Measurements from ENCODE around the gene NDC1. TPM values are rescaled to one million over a fixed set of nuclear protein-coding genes. Genes with fewer than 3 reads are reported as not detected.

NDC1 gene
- total and polyA plus RNA-seq, 2 donors (not counting 3 experiments of a cell fraction or from before 2014, with no cell fraction given), result 23.2 to 29.2 TPM

- dilution Hi-C loops (cut with MboI; ENCODE audit: extremely low pct_ligation_motif_present, low sequenced_read_pairs) (no loop called here), intact Hi-C loops (cut with micrococcal nuclease) (no loop called here)
- CTCF ChIA-PET, result interaction anchor here (1.1 to 6.6 kb wide), 3 partner anchors 9 kb away, joined by 6 to 61 read pairs (median 21); no protein-coding TSS in a partner anchor
- peaks cover 8% of the 10 kb centered on the region for H3K4me1 ChIP-seq (ENCODE audit: control insufficient read depth, extremely low read depth, insufficient read depth, low read length)
- no peaks in the 10 kb centered on the region for H3K27me3 ChIP-seq (ENCODE audit: control insufficient read depth in 2 of 2, insufficient read depth in 2 of 2, low read length in 2 of 2)
- no peak for FAIRE-seq
- H3K9ac ChIP-seq (replicated peaks; ENCODE audit: extremely low read depth, insufficient read depth, low read length), result no peak overlapping the region
- no peak overlapping the region for H3K4me2 ChIP-seq (ENCODE audit: insufficient read depth, low read length)
- POLR2A ChIA-PET, result interaction anchor here (0.7 kb wide), 1 partner anchor 317 kb away, joined by 7 read pairs; no protein-coding TSS in a partner anchor
- DNase-seq (ENCODE audit: low read depth, low spot score), result no peak
- H4K20me1 ChIP-seq (replicated peaks; ENCODE audit: control insufficient read depth, extremely low read depth, insufficient read depth, low read length), result no peaks in the 10 kb centered on the region
- BruUV-seq (replicated peaks), result no TSS peak
- H3K27ac ChIP-seq (ENCODE audit: insufficient read depth, low read depth, low read length), result no peak overlapping the region
- H3K79me2 ChIP-seq (ENCODE audit: control insufficient read depth, insufficient read depth, low read length), result no peaks in the 10 kb centered on the region
- no peaks in the 10 kb centered on the region for H3K9me1 ChIP-seq (replicated peaks; ENCODE audit: control insufficient read depth, extremely low read depth, insufficient read depth, low read length)
- H3K9me3 ChIP-seq (replicated peaks; ENCODE audit: control insufficient read depth, insufficient read depth, low read length), result no peaks in the 10 kb centered on the region
- H3K36me3 ChIP-seq (ENCODE audit: control insufficient read depth in 2 of 2, extremely low read depth in 1 of 2, insufficient read depth in 2 of 2, low read length in 2 of 2), result peaks cover 0 to 3% of the 10 kb centered on the region in 2 experiments
- no peak for TF ChIP-seq EZH2 (IDR thresholded peaks at IDR 0.05; ENCODE audit: borderline replicate concordance, low read depth, low read length, severe bottlenecking)
- TF ChIP-seq POLR2A (IDR thresholded peaks at IDR 0.05; ENCODE audit: low read depth, low read length), result no peak
- no peak for TF ChIP-seq GATA2 (IDR thresholded peaks at IDR 0.05; ENCODE audit: insufficient read depth, insufficient read length, low read depth, low read length)
- TF ChIP-seq JUN (IDR thresholded peaks at IDR 0.05; ENCODE audit: borderline replicate concordance, insufficient read depth, insufficient read length, low read depth), result no peak
- TF ChIP-seq CTCF (IDR thresholded peaks at IDR 0.05; ENCODE audit: extremely low read depth in 1 of 2, insufficient read depth in 1 of 2, low read depth in 1 of 2, low read length in 2 of 2), result no peak
- no peak for TF ChIP-seq POLR2AphosphoS5 (IDR thresholded peaks at IDR 0.05; ENCODE audit: insufficient read depth, low read depth, low read length)
- no peak for TF ChIP-seq MAX (IDR thresholded peaks at IDR 0.05; ENCODE audit: insufficient read depth, insufficient read length)
- TF ChIP-seq MYC (IDR thresholded peaks at IDR 0.05; ENCODE audit: low read depth, low read length), result no peak
- TF ChIP-seq FOS (IDR thresholded peaks at IDR 0.05; ENCODE audit: borderline replicate concordance, insufficient read depth, low read length), result no peak
- no peak overlapping the region for H3K4me3 ChIP-seq (replicated peaks in 1 of 3; ENCODE audit: insufficient read depth in 1 of 3, low read depth in 1 of 3, low read length in 3 of 3)
- no peak overlapping the region for H2AFZ ChIP-seq (ENCODE audit: low read depth, low read length)
Measured at GRCh38 chr1:53869454-53870117, 31.5 kb upstream of the NDC1 start.

Data from endothelial cell of umbilical vein (primary cell).